ENCODE measurements around the gene KCNAB1. TPM values are rescaled to one million over a fixed set of nuclear protein-coding genes. Genes with fewer than 3 reads are reported as not detected.
A peak's percentile ranks its signal among the peaks of the same experiment; 100 is the strongest.

Gene KCNAB1
- total RNA-seq, 1 donor from 2014 or later: 6.3 TPM

- DNase-seq: no peak
These were observed 341.5 kb downstream of the KCNAB1 start for GRCh38 chr3:156461889-156462288.

DNA sequence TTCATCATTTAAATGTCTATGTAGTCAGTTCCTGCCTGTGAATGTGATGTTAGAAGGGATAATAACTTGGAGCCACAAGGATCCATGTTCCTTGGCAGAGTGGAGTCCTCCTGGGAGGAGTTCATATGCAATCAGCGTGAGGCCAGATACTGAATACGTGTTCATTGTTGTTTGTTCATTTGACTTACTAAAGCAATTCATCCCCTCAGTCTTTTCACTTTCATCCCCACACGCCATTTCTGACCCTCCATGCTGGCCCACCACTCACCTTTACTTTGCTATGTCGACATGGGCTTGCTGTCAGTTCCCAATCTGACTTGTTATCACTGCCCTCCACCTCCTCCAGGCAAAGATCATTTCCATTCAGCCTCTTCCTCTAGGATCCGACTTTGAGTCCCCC is 342.7 kb downstream of the KCNAB1 start:
- no peak for DNase-seq

GRCh38 chr3:156465194-156465593 is 344.8 kb downstream of the KCNAB1 start:
- no peak for DNase-seq

DNA sequence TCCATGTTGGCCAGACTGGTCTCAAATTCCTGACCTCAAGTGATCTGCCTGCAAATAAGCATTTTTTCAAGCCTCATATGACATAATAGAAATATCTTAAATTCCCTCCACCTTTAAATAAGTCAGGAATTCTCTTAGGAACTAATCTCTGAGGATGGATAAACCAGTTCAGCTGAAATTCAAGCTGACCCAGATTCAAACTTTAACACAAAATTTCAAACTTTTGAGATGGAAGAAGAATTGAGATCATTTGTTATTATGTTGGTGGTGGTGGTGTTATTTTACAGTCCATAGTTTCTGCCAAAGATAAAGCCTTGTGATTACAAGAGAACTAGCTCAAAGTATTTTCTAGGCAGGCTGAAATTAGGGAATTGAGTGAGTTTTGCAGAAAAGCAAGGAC is 349.1 kb downstream of the KCNAB1 start:
- no peak for DNase-seq

DNA sequence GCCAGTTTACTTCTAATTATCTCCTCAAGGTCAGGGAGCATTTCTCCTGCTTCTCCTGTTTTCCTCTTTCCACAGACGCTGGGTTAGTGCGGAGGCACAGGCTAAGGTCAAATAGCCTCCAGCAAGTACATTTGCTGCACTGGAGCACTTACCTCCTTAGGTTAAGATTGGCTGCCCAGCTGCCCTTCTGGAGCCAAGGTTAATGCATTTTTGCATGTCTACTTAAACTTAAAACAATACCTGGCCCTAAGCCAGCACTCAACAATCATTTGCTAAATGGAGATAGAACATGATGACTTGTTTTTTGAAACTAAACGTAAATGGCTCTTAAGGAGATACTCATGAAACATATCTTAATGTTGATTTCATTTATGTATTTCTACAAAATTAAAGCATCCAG is 351.1 kb downstream of the KCNAB1 start:
- no peak for DNase-seq

DNA sequence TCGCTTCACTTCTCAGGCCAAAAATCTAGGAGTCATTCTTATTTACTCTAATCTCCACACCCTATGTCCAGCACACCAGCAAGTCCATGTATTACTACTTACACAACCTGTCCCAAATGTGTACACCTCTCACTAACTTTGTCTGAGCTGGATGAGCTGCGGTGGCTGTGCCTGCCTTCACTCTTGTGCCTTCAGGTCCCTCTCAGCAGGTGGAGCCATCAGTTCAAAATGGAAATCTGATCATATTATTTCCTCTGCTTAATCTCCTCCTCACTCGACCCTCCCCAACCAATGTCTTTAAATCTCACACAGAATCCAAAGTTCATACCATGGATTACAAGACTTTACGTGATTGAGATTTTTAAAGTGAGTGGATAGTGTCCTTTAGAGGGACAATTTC is 351.8 kb downstream of the KCNAB1 start:
- DNase-seq: no peak

DNA sequence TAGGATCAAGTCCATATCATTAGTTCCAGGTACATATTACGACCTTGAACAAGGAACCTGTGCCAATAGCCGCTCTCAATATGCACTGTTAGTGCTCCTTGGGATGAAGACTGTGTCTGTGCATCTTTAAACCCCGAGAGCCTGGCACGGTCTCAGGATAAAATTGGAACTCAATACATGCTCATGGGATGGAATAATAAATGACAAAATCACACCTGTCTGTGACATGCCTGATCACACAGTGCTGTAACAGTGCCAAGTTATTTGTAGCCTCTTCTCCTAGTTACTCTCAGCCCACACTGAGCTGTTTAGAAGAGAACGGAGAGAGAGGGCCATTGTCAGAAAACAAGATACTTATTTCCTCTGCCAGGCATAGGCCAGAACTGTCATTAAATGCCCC is 352.3 kb downstream of the KCNAB1 start:
- DNase-seq: no peak

DNA sequence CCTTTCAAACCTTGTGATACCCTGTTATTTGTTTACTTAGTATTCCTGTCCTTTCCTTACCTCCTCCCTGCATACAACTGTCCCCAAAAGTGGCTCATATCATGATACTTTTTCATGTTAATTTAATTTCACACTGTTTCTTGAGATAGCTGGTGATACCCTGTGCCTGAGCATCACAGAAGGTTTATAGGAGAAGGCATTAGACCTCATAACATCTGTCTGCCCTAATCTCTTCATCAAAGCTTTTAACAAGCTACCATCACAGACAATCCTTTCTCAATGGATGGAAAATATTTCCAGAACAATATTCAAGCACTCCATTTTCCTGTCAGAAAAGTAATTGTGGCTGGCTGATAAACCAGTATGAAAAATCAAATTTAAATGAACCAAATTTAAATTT is 353.0 kb downstream of the KCNAB1 start:
- DNase-seq: no peak

- no peak for DNase-seq
These were observed 354.4 kb downstream of the KCNAB1 start for GRCh38 chr3:156474560-156475389.

DNA sequence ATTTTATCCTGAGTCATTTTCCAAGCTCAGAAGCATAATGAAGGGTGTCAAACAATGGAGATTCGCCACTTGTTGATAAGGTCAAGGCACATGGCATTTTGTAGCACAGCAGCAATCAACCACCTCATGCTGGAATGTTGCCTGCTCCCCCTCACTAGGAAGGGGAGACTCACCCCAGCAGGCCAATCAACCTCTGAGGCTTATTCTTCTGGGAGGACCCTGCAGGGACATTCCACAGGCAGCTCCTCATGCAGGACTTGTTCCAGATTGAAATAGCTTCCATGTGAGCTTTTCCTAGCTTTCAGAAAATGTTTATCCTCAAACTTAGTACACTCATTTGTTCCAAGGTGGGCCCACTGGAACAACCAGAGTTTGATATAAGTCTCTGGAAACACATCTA is 356.9 kb downstream of the KCNAB1 start:
- peak; percentile 79 for DNase-seq

DNA sequence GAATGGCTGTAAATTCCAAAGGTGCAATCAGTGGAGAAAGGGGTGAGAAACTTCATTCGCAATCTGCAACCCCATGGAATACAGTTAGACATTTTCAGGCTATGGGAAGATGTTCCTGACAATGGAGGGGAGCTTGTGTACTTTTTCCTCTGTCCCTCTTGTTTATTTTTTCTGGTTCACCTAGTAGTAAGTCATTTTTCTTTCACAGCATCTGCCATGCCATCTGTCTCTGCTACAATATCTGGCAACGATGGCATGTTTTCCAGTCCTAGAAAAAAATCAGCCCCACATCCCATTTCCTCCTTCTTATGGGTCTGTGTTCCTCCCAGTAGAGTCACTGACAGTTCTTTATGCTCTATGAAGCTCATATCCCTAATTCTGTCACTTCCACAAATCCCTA is 358.5 kb downstream of the KCNAB1 start:
- no peak for DNase-seq

- DNase-seq: peak; percentile 25
These were observed 359.2 kb downstream of the KCNAB1 start for GRCh38 chr3:156479604-156480003.

- no peak for DNase-seq
These were observed 360.6 kb downstream of the KCNAB1 start for GRCh38 chr3:156480949-156481348.

DNA sequence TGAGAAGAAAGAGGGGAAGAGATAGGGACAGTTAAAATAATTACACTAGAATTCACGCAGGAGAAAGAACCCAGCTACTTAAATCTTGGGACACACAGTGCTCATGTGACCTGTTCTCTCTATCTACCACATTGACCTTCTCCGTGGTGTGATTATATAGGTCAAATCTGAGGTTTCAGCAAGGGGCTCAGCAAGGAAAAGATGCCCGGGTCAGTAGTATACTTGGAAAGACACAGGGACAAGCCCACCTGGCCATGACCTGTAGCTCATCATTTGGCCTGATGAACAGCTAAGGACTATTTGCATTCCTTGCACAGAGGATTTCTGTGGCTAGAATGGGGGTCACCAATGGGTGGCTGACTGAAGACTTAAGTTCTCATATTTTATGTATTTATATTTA is 362.6 kb downstream of the KCNAB1 start:
- DNase-seq: no peak

GRCh38 chr3:156483426-156483825 is 363.0 kb downstream of the KCNAB1 start:
- DNase-seq: no peak

GRCh38 chr3:156483961-156484787 is 363.8 kb downstream of the KCNAB1 start:
- DNase-seq: no peak

DNA sequence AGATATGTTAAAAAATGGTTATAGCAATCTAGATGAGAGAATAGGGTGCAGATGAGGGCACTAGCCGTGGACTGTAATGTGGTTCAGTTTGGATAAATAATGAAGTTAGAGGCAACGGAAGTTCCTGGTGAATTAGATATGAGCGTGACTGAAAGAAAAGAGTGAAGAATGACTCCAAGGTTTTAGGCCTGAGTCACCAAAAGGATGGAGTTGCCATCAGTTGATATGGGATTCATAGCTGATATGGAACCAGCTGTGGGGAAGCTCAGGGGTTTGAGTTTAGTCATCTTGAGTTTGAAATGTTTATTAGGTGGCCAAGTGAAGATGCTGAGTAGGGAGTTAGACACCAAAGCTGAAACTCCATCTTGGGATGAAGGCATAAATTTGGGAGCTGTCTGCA is 368.4 kb downstream of the KCNAB1 start:
- DNase-seq: no peak

GRCh38 chr3:156489462-156489911 is 369.1 kb downstream of the KCNAB1 start:
- DNase-seq: no peak

GRCh38 chr3:156491192-156491591 is 370.8 kb downstream of the KCNAB1 start:
- no peak for DNase-seq

GRCh38 chr3:156492801-156493261 is 372.5 kb downstream of the KCNAB1 start:
- DNase-seq: no peak

- no peak for DNase-seq
These were observed 373.5 kb downstream of the KCNAB1 start for GRCh38 chr3:156493887-156494286.

DNA sequence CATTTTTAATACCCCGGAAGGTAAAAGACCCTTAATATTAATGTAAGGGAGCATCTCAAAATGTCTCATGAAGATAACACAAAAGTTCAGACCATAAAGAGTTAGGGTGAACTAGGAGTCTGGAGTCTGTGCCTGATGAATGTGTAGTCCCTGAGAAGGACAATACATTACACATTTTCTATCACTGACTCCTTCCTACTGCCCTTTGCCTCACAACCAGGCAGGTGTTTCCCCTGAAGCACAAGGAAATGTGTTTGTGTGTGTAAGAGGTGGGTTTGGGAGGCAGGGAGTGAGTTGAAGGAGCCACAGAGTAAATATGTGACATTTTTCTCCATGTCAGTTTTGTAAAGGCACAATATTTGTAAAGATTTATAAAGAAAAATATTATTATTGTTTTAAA is 375.4 kb downstream of the KCNAB1 start:
- no peak for DNase-seq

- DNase-seq: no peak
These were observed 376.9 kb downstream of the KCNAB1 start for GRCh38 chr3:156497326-156497725.
